ENCODE results near the gene B3GNT3. TPM values are rescaled to one million over a fixed set of nuclear protein-coding genes. Genes with fewer than 3 reads are reported as not detected.

The B3GNT3 gene
- total and polyA plus RNA-seq, 9 of the 15 experiments (the other 6 are each of a cell fraction or from before 2014, with no cell fraction given), result 0.06 to 0.11 (median 0.07) TPM; not detected in 6

- TF ChIP-seq GABPB1 (CRISPR knock-in tag; IDR thresholded peaks at IDR 0.05) (peak; percentile 71; the same call in 1 of the 2 replicates), PRDM10 (IDR thresholded peaks at IDR 0.05; ENCODE audit: partially characterized antibody) (peak; percentile 78), ZNF263 (CRISPR knock-in tag; IDR thresholded peaks at IDR 0.05; ENCODE audit: borderline replicate concordance) (peak; percentile 33; the same call in 1 of the 2 replicates), BRF1 (IDR thresholded peaks at IDR 0.05; ENCODE audit: borderline replicate concordance, extremely low read depth, insufficient read length) (no peak), ZEB2 (IDR thresholded peaks at IDR 0.05) (no peak), RNF2 (IDR thresholded peaks at IDR 0.05) (peak; percentile 49; the same call in 1 of the 2 replicates), TFE3 (CRISPR knock-in tag; IDR thresholded peaks at IDR 0.05) (no peak), SUPT5H (IDR thresholded peaks at IDR 0.05) (peak; percentile 79), SMAD1 (IDR thresholded peaks at IDR 0.05; ENCODE audit: low read depth, low read length, partially characterized antibody) (no peak), TAF15 (IDR thresholded peaks at IDR 0.05; ENCODE audit: low read depth, low read length) (no peak), ZC3H8 (IDR thresholded peaks at IDR 0.05) (no peak), NRF1 (conservative IDR thresholded peaks at IDR 0.05 in 1 of 2, IDR thresholded peaks at IDR 0.05 in 1 of 2) (peak; percentile 87 to 90), ZFP1 (CRISPR knock-in tag; IDR thresholded peaks at IDR 0.05) (no peak), ARID4B (CRISPR knock-in tag; IDR thresholded peaks at IDR 0.05) (no peak; the same call in 1 of the 2 replicates), ZBTB43 (CRISPR knock-in tag; IDR thresholded peaks at IDR 0.05) (no peak), ARID1B (IDR thresholded peaks at IDR 0.05) (0 out of 2 replicates have a peak, but pooled peaks have one; percentile 5)
These were observed 47.1 kb downstream of the B3GNT3 start (continued) for GRCh38 chr19:17841810-17842662.

All from K562 (cell line).